Dedifferentiated amniotic fluid mesenchymal stem cell (primary cell): ENCODE results near the gene MYBPHL.

Experiments
- DNase-seq: peaks from one replicate; pipeline ENCODE4 v3.0.0-alpha.2; 2016; ENCODE audit errors: extremely low spot score

MYBPHL gene

GRCh38 chr1:109265741-109266330 lies 41.0 kb downstream of the MYBPHL start:
- DNase-seq = no peak

- DNase-seq = no peak
These were observed 41.8 kb downstream of the MYBPHL start for GRCh38 chr1:109265016-109265415.

GRCh38 chr1:109264379-109264755 lies 42.4 kb downstream of the MYBPHL start:
- no peak for DNase-seq

- DNase-seq = peak; percentile 43
These were observed 43.0 kb downstream of the MYBPHL start for GRCh38 chr1:109263597-109264378.

- no peak for DNase-seq
These were observed 43.6 kb downstream of the MYBPHL start for GRCh38 chr1:109263234-109263596.

- no peak for DNase-seq
These were observed 44.4 kb downstream of the MYBPHL start for GRCh38 chr1:109262231-109263055.

- DNase-seq = no peak
These were observed 45.2 kb downstream of the MYBPHL start for GRCh38 chr1:109261578-109261977.

- DNase-seq = no peak
These were observed 45.8 kb downstream of the MYBPHL start for GRCh38 chr1:109261006-109261405.

GRCh38 chr1:109259674-109260557 lies 46.9 kb downstream of the MYBPHL start:
- DNase-seq = no peak

GRCh38 chr1:109258481-109259466 lies 48.0 kb downstream of the MYBPHL start:
- no peak for DNase-seq

- DNase-seq = no peak
These were observed 49.0 kb downstream of the MYBPHL start for GRCh38 chr1:109257682-109258421.

- DNase-seq = no peak
These were observed 49.7 kb downstream of the MYBPHL start for GRCh38 chr1:109256971-109257681.

- DNase-seq = no peak
These were observed 50.7 kb downstream of the MYBPHL start for GRCh38 chr1:109256085-109256484.

GRCh38 chr1:109255678-109256077 lies 51.1 kb downstream of the MYBPHL start:
- DNase-seq = no peak

GRCh38 chr1:109255097-109255651 lies 51.6 kb downstream of the MYBPHL start:
- no peak for DNase-seq

GRCh38 chr1:109254621-109255096 lies 52.2 kb downstream of the MYBPHL start:
- no peak for DNase-seq

GRCh38 chr1:109253803-109254620 lies 52.8 kb downstream of the MYBPHL start:
- DNase-seq = no peak
